K562 (cell line): ENCODE measurements around the gene PRDX3. TPM values are rescaled to one million over a fixed set of nuclear protein-coding genes. Genes with fewer than 3 reads are reported as not detected.

Experiments
- AFF4 ChIP-seq: sonication (generic); formaldehyde crosslinking; IDR thresholded peaks from 2 replicates; pipeline ENCODE4 v1.8.0; 2023; ENCODE audit warnings: mild to moderate bottlenecking, missing genetic modification reagents
- CTCF ChIP-seq, 3 experiments: IDR thresholded peaks in 2 of 3; conservative IDR thresholded peaks in 1 of 3; 2 replicates each; pipeline ENCODE4 v1.5.1; 2011 to 2012; ENCODE audit warnings: low read length in 3 of 3, mild to moderate bottlenecking in 3 of 3, control low read depth in 2 of 3, improper control_type of control experiment in 1 of 3, inconsistent platforms in 1 of 3, low read depth in 1 of 3, mixed read lengths in 1 of 3, moderate library complexity in 1 of 3; ENCODE audit not compliant: insufficient read depth in 2 of 3
- HOXB6 ChIP-seq: fragments of 250-450 bp; sonication (Bioruptor Pico); IDR thresholded peaks from 2 replicates; pipeline ENCODE4 v1.5.1; 2022; ENCODE audit warnings: mild to moderate bottlenecking, borderline replicate concordance
- KDM5B ChIP-seq: fragments of 200-600 bp; sonication (generic); IDR thresholded peaks from 2 replicates; pipeline ENCODE4 v1.6.1; 2012; ENCODE audit warnings: low read depth, mild to moderate bottlenecking, moderate library complexity, low read length, control low read depth, inconsistent platforms; ENCODE audit not compliant: insufficient replicate concordance
- MAZ ChIP-seq, 2 experiments: fragments of 450-650 bp in 1 of 2; sonication (generic) in 1 of 2; formaldehyde crosslinking; IDR thresholded peaks in 1 of 2; conservative IDR thresholded peaks in 1 of 2; 2 replicates each; pipeline versions ENCODE4 v1.4.0 to v1.5.0; 2020; ENCODE audit warnings: mild to moderate bottlenecking in 1 of 2, missing genetic modification reagents in 1 of 2
- MTA3 ChIP-seq: fragments of 450-650 bp; formaldehyde crosslinking; IDR thresholded peaks from 2 replicates; pipeline ENCODE4 v1.6.1; 2017; ENCODE audit warnings: mild to moderate bottlenecking, borderline replicate concordance
- NUFIP1 ChIP-seq: fragments of 450-650 bp; IDR thresholded peaks from 2 replicates; pipeline ENCODE4 v1.6.1; 2018; ENCODE audit not compliant: partially characterized antibody
- PRPF4 ChIP-seq: fragments of 200-400 bp; formaldehyde crosslinking; IDR thresholded peaks from one replicate; pipeline ENCODE4 v1.6.1; 2017; ENCODE audit warnings: low read length, low read depth, mild to moderate bottlenecking; ENCODE audit not compliant: insufficient read depth, poor library complexity, severe bottlenecking
- PTTG1 ChIP-seq: fragments of 450-650 bp; IDR thresholded peaks from 2 replicates; pipeline ENCODE4 v1.6.1; 2016; ENCODE audit warnings: low read depth, mild to moderate bottlenecking, missing genetic modification characterization, missing compliant biosample characterization
- RCOR1 ChIP-seq, 2 experiments: IDR thresholded peaks; 2 replicates each; pipeline ENCODE4 v1.6.1; 2012; ENCODE audit warnings: low read depth in 2 of 2, low read length in 2 of 2, borderline replicate concordance in 1 of 2, improper control_type of control experiment in 1 of 2
- SIN3B ChIP-seq: fragments of 450-650 bp; IDR thresholded peaks from 2 replicates; pipeline ENCODE4 v1.6.1; 2017; ENCODE audit warnings: low read depth, mild to moderate bottlenecking, moderate library complexity
- SRSF7 ChIP-seq: fragments of 200-400 bp; formaldehyde crosslinking; optimal IDR thresholded peaks from 2 replicates; pipeline ENCODE3; 2017; ENCODE audit warnings: mild to moderate bottlenecking, low read depth, low read length
- TEAD4 ChIP-seq, 2 experiments: sonication (generic) in 1 of 2; formaldehyde crosslinking in 1 of 2; IDR thresholded peaks; 2 replicates each; pipeline versions ENCODE4 v1.6.1 to v1.8.0; 2012 to 2022; ENCODE audit warnings: borderline replicate concordance in 1 of 2, inconsistent platforms in 1 of 2, low read length in 1 of 2, mild to moderate bottlenecking in 1 of 2, missing genetic modification reagents in 1 of 2
- ZBTB7A ChIP-seq: IDR thresholded peaks from 2 replicates; pipeline ENCODE4 v1.6.1; 2011; ENCODE audit warnings: low read depth, mild to moderate bottlenecking, low read length, moderate library complexity, borderline replicate concordance; ENCODE audit not compliant: control insufficient read depth
- ZNF311 ChIP-seq: fragments of 250-450 bp; sonication (Bioruptor Pico); IDR thresholded peaks from 2 replicates; pipeline ENCODE4 v1.4.0; 2020; ENCODE audit warnings: mild to moderate bottlenecking, moderate library complexity
- ZNF347 ChIP-seq: fragments of 450-650 bp; formaldehyde crosslinking; IDR thresholded peaks from 2 replicates; pipeline ENCODE4 v1.4.0; 2020; ENCODE audit warnings: low read depth, mild to moderate bottlenecking, moderate library complexity
- ZNF384 ChIP-seq: IDR thresholded peaks from 2 replicates; pipeline ENCODE4 v1.6.1; 2012; ENCODE audit warnings: low read depth, low read length, improper control_type of control experiment
- ZNF76 ChIP-seq: fragments of 250-450 bp; sonication (Bioruptor Pico); IDR thresholded peaks from 2 replicates; pipeline ENCODE4 v1.4.0; 2020; ENCODE audit warnings: mild to moderate bottlenecking, moderate library complexity, borderline replicate concordance
- polyA plus RNA-seq, 8 experiments: library from polyadenylated mRNA; depleted of rRNA in 4 of 8; stranded (reverse) in 5 of 8; unstranded in 3 of 8; fragments of >200 nt; fragmentation: Nextera tagmentation in 2 of 8; fragmentation: Illumina TruSeq in 1 of 8; extraction: Ambion mirVana in 2 of 8; extraction: Trizol in 1 of 8; gene quantifications; 2 replicates each; pipeline versions ENCODE4 v1.2.1 to v1.2.3, GENCODE V29; 2011 to 2014; ENCODE audit warnings: inconsistent platforms in 1 of 8, missing spikeins in 1 of 8
- total RNA-seq, 7 experiments: library from RNA; depleted of rRNA in 6 of 7; stranded (reverse); fragments of >200 nt in 6 of 7; fragmentation: Illumina TruSeq in 2 of 7; extraction: Trizol in 2 of 7; gene quantifications; 2 replicates each; pipeline versions ENCODE4 v1.2.1 to v1.2.3, GENCODE V29; 2011 to 2021; ENCODE audit warnings: low replicate concordance in 1 of 7
- TF ChIP-seq, protein P1 (sequence below): fragments of 250-450 bp; sonication (Bioruptor Pico); IDR thresholded peaks from 2 replicates; pipeline ENCODE4 v1.8.0; 2022; ENCODE audit warnings: inconsistent platforms

Gene PRDX3
- total and polyA plus RNA-seq, 9 of the 15 experiments (the other 6 are each of a cell fraction or from before 2014, with no cell fraction given), result 122 to 994 (median 173) TPM

DNA sequence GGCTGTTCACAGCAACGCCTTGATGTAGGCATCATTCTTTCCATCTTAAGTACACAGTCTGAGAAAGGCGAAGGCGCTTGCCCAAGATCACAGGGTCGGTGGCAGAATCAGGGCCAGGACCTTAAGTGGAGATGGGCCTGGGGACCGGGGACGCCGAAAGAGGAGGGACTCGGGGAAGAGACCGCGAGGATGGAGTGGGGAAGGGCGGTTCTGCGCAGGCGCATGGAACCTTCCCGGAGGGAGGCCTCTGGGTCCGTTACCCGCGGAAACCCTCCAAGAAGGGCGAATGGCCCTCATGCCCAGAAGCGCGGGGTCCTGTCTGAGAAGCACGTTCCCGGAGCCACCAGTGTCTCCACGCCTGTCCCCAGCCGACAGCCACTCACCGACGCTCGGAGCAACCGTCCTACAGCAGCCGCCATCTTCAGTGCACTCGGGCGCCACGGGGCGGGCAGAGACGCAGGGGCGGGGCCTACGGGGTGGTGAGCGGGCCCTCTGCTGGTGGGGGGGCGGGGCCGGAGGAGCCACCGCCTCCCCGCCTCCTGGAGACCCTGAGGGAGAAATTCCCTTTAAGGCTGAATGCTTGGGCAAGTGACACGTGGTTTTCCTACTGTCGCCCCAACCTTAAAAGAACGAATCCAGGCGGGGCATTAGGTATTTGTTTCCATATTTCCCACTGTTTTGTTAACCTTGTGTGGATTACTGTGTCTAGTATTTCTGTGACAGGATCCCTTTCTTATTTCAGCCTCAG lies at the start of gene PRDX3 (continued):
- no peak for TF ChIP-seq MTA3
- no peak for TF ChIP-seq ZNF311 (CRISPR knock-in tag)
- no peak for TF ChIP-seq TEAD4 (IDR thresholded peaks at IDR 0.05; ENCODE audit: low read length)
- TF ChIP-seq TEAD4 (CRISPR knock-in tag; IDR thresholded peaks at IDR 0.05; ENCODE audit: borderline replicate concordance), result no peak
- TF ChIP-seq KDM5B, result peak; percentile 68
- no peak for TF ChIP-seq NUFIP1
- no peak for TF ChIP-seq ZNF347
- no peak for TF ChIP-seq ZNF384
- TF ChIP-seq HOXB6 (CRISPR knock-in tag), result no peak
- TF ChIP-seq PTTG1, result no peak
- TF ChIP-seq PRPF4, result no peak
- 0 out of 2 replicates have a peak, but pooled peaks have one; percentile 42 for TF ChIP-seq AFF4 (CRISPR knock-in tag)
- no peak for TF ChIP-seq ZNF76 (CRISPR knock-in tag)
- TF ChIP-seq ZBTB7A, result peak; percentile 70; the same call in 1 of the 2 replicates
- TF ChIP-seq, protein P1, sequence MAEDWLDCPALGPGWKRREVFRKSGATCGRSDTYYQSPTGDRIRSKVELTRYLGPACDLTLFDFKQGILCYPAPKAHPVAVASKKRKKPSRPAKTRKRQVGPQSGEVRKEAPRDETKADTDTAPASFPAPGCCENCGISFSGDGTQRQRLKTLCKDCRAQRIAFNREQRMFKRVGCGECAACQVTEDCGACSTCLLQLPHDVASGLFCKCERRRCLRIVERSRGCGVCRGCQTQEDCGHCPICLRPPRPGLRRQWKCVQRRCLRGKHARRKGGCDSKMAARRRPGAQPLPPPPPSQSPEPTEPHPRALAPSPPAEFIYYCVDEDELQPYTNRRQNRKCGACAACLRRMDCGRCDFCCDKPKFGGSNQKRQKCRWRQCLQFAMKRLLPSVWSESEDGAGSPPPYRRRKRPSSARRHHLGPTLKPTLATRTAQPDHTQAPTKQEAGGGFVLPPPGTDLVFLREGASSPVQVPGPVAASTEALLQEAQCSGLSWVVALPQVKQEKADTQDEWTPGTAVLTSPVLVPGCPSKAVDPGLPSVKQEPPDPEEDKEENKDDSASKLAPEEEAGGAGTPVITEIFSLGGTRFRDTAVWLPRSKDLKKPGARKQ (CRISPR knock-in tag), result no peak
- peak; percentile 69 to 83 for TF ChIP-seq MAZ (CRISPR knock-in tag; conservative IDR thresholded peaks at IDR 0.05 in 1 of 2, IDR thresholded peaks at IDR 0.05 in 1 of 2)
- TF ChIP-seq SIN3B, result peak; percentile 34; the same call in 1 of the 2 replicates
- no peak for TF ChIP-seq SRSF7
- peak in 1 of 3 experiments; percentile 32; a peak in 1 of 6 replicates for TF ChIP-seq CTCF (IDR thresholded peaks at IDR 0.05 in 2 of 3, conservative IDR thresholded peaks at IDR 0.05 in 1 of 3; ENCODE audit: insufficient read depth in 2 of 3, low read depth in 1 of 3, low read length in 3 of 3)
- TF ChIP-seq RCOR1 (IDR thresholded peaks at IDR 0.05; ENCODE audit: borderline replicate concordance in 1 of 2, low read depth in 2 of 2, low read length in 2 of 2), result no peak
